NCI-H774 (cell line): ENCODE data around the gene HACL1.

ENCODE experiments used
- DNase-seq: peaks from one replicate; lab custom pipeline; 2025; lab: John Stamatoyannopoulos, UW

Gene HACL1

DNA sequence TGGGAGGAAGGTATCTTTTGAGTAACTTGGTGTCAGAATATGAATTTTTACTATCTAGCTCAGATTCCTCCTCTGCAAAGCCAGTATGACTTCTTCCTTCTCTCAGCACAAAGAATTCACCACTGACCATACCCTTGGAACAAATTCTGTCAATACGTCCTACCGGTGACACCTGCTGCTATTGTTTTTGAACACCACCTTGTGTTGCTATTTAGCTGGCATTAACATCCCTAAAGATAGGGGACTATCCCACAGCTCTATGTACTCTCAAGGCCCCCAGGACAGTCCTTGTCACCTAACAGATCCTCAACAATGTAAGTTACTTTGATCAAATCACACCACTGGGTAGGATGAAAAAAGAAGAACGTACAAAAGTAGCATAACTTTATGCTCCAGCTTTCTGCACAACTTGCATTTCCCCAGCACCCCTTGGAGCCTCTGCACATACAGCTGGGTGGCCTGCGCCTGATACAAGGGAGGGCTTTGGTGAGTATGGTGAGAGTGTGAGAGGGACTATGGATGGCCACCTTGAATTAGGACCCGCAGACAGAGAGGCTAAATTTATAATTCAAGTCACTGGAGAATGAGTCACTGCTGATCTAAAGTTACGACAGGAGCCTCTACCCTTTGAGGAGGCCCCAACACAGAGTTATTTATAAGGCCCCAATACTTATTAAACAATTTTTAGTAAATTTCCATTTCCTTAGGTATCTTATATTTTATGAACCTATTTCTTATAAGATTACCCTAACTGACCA, 77.5 kb downstream of the HACL1 start:
- no peak for DNase-seq

GRCh38 chr3:15522016-15522415, 79.4 kb downstream of the HACL1 start:
- DNase-seq = no peak

- no peak for DNase-seq
Observed at GRCh38 chr3:15521573-15521965, 79.8 kb downstream of the HACL1 start, which contains the start of gene COLQ. COLQ (minus strand) TSS chr3:15521706; CDS start chr3:15521625, 81 bp downstream.

DNA sequence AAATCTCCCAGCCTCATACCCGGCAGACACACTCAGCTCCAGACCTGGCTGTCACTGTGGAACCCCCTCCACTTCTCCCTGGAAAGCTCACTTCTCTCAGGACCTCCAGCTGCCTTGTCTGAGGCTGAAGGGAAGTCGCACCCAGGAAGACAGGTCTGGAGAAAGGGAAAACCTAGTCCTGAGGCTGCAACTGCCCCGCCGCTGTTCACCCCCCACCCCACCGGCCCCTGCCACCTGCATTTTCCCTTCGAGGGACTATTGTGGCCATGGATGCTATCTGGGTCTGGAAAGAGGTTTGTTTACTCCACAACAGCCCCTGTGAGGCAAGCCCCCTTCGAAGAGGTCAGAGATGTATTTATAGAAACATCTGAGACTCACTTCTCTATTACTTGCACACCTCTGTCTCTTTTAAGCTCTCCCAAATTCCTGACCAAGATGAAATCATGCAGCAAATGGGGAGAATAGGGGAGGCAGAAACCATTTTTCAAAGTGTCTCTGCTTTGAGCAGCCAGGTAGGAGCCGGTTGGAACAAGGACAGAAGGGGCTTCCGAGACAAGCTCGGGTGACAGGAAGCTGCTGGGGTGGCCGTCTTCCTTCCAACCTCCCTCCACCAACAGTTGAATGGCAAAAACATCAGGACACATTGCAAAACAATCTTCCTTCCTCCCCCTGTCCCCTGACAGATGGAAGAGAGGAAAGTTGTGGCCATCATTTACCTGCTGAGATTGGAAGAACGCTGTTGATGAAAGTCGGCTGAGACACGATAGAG, 80.4 kb downstream of the HACL1 start:
- DNase-seq = no peak

GRCh38 chr3:15520185-15520584, 81.2 kb downstream of the HACL1 start:
- no peak for DNase-seq

DNA sequence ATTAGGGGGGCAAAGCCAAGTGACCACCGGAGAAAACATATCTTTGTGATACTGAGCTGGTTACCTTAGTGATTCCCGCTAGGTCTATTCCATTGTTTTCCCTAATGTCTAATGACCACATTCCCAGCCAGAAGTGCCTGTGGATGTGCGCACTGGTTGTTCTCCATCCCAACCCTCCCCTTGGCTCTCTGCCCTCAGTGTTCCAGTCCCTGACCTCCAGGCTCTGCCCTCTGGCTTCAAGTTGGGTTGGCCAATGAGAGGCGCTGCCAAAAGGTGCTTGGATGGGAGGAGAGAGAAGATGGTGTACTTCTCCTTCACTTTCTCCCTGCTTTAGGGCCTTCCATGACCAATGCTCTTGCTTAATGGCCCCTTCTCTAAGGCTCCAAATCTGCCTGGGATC, 82.3 kb downstream of the HACL1 start:
- DNase-seq = no peak

DNA sequence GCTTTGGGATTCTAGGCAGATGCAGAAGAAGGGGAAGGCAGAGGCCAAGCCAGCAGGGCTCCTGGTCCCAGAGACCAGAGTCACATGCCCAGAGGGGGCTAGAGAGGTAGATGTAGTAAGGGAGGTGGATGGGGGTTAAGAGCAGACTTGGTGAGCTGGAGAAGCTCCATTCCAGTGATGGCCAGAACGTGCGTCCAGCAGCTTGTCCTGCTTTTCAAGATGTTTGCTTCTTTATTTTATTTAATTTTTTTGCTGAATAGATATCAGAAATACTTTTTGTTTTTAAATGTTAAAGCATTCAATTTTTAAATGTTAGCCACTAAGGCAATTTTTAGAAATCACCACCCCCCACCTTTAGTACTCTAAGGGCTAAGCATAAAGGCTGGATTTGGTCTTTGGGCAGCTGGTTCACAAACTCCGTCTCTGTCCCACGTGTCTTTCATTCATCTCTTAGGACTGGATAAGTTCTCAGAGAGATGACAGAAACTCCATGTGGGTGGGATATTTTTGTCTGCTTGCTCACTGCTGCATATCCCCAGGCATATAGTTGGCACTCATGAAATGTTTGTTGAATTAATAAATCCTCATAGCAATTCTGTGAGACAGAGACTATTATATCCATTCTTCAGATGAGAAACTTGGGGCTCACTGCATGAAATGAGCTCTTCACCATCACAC, 86.6 kb downstream of the HACL1 start:
- DNase-seq = no peak

GRCh38 chr3:15513810-15514662, 87.3 kb downstream of the HACL1 start:
- no peak for DNase-seq

- no peak for DNase-seq
Observed at GRCh38 chr3:15513116-15513515, 88.3 kb downstream of the HACL1 start.

DNA sequence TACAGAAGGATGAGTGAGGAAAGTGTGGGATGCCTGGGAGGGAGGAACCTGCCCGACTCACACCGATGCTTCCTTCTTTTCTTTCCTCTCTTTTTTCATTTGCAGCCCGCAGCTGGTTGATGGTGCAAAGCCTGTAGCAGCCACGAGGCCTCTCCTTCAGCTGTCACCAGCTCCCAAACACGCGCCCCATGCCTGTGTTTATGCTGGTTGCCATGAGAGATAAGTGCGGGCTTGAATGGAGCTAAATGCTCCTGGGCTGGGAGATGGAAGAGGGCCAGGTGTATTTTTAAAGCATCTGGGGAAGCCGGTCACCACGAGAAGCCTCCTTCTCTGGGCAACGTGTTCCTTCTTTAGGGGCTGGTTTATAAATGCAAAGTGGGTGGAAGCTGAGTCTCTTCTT, 89.2 kb downstream of the HACL1 start:
- peak; percentile 81 for DNase-seq

DNA sequence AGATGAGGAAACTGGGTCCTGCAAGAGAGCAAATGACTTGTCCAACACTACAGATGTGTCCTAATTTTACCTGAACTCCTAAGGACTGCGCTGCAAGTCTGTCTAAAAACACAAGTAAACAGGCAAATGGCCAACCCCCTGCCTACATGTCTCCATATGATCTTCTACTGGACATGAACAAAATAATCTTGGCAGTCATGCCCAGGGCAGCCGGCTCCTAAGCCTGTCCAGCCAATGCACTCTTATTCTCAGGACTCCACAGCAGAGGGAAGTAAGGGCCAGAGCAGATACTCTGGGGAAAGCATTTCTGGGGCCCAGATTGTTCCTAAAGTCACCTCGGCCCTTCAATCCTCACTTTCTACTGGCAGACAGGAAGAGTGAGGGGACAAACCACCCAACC, 90.2 kb downstream of the HACL1 start:
- DNase-seq = no peak
